Fibroblast of the aortic adventitia (primary cell): ENCODE results near the gene RBM18. TPM values are rescaled to one million over a fixed set of nuclear protein-coding genes. Genes with fewer than 3 reads are reported as not detected.
A peak's percentile ranks its signal among the peaks of the same experiment; 100 is the strongest.

ENCODE experiments used
- DNase-seq: peaks from one replicate; pipeline ENCODE4 v3.0.0-alpha.2; 2010; ENCODE audit warnings: low read depth
- H3K4me3 ChIP-seq: 2 replicates; pipeline ENCODE4 v1.5.1; 2011; ENCODE audit warnings: low read depth, mild to moderate bottlenecking, control low read depth, low read length, moderate library complexity
- total RNA-seq: library from RNA; depleted of rRNA; stranded (reverse); fragments of >200 nt; gene quantifications from 2 replicates; pipeline ENCODE4 v1.2.3, GENCODE V29; 2012; ENCODE audit warnings: low replicate concordance
- TF ChIP-seq, protein P1 (sequence below): IDR thresholded peaks from 2 replicates; pipeline ENCODE4 v1.5.1; 2011; ENCODE audit warnings: mild to moderate bottlenecking, low read length, control low read depth, inconsistent platforms; ENCODE audit not compliant: insufficient read depth

Gene RBM18
- total RNA-seq, 1 donor = 13.0 TPM

DNA sequence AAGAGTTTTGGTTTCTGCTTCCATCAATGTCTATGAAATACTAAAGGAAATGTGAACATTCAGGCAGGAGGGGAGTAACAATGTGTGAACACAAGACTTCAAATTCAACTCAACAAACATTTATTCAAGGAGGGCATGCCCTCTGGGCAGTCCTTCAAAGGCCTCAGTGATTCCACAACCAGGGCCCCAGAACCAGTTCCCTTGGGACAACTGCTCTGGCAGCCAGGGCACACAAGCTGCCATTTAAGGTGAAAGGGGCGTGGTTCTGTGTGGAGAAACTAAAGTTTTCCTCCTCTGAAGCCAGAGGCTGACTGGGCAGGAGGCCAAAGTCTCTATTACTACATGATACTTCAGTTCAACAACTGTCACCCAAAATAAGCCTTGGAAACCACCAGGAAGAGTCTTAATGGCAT is 3.2 kb downstream of the RBM18 start:
- peak; percentile 91 for DNase-seq
- H3K4me3 ChIP-seq = no peak overlapping the region
- TF ChIP-seq, protein P1, sequence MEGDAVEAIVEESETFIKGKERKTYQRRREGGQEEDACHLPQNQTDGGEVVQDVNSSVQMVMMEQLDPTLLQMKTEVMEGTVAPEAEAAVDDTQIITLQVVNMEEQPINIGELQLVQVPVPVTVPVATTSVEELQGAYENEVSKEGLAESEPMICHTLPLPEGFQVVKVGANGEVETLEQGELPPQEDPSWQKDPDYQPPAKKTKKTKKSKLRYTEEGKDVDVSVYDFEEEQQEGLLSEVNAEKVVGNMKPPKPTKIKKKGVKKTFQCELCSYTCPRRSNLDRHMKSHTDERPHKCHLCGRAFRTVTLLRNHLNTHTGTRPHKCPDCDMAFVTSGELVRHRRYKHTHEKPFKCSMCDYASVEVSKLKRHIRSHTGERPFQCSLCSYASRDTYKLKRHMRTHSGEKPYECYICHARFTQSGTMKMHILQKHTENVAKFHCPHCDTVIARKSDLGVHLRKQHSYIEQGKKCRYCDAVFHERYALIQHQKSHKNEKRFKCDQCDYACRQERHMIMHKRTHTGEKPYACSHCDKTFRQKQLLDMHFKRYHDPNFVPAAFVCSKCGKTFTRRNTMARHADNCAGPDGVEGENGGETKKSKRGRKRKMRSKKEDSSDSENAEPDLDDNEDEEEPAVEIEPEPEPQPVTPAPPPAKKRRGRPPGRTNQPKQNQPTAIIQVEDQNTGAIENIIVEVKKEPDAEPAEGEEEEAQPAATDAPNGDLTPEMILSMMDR = no peak

DNA sequence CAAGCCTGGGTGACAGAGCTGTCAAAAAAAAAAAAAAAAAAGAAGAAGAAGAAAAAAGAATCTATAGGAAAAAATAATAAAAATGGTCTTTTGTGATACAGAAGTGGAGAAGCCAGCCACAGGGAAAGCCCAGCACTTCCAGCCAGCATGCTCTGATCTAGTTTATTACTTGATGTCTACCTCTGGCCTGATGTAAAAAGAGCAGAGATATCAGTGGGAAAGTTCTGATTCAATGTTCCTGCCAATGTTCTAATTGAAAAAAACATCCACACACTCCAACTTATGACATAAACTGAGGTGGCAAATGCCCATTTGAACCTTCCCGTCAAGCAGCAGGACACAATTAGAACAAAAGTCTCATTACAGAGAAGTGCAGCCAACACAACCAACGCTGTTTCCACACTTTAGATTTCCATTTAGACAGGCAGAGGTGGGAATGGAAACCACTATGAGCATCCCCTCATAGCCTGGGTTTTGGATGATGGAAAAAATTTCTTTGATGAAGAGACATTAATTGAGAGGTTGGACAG is 5.7 kb downstream of the RBM18 start:
- DNase-seq = no peak
- TF ChIP-seq, protein P1 = no peak
- H3K4me3 ChIP-seq = no peak overlapping the region

GRCh38 chr9:122256206-122256605 is 8.4 kb downstream of the RBM18 start:
- DNase-seq = no peak

GRCh38 chr9:122254761-122255160 is 9.9 kb downstream of the RBM18 start:
- no peak for DNase-seq
- TF ChIP-seq, protein P1 = no peak
- H3K4me3 ChIP-seq = no peak overlapping the region

More at GRCh38 chr9:122256206-122256605, 8.4 kb downstream of the RBM18 start:
- no peak overlapping the region for H3K4me3 ChIP-seq
- TF ChIP-seq, protein P1 = no peak

GRCh38 chr9:122252796-122253195 is 11.8 kb downstream of the RBM18 start:
- TF ChIP-seq, protein P1 = no peak
- DNase-seq = no peak
- H3K4me3 ChIP-seq = no peak overlapping the region

- DNase-seq = no peak
- TF ChIP-seq, protein P1 = no peak
- H3K4me3 ChIP-seq = no peak overlapping the region
Observed at GRCh38 chr9:122251351-122251750, 13.3 kb downstream of the RBM18 start.

DNA sequence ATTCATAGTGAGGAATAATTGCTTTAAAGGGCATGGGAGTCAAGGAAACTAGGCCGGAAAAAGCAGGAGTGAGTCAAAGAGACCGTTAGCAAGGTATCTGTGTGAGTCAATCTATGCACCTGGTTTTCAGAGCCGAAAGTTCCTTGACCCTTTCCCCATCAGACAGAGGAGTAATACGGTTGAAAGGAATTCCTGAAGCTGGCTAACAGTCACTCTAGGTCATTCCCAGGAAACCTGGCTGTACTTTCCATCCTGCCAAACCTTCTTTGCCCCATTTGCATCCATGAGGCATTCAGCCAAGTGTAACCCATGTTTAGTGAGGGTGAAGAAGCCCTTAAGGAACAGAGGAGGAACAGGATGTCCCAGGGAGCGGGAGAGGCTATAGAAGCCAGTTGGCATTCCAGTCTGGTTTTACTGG is 16.2 kb downstream of the RBM18 start:
- H3K4me3 ChIP-seq = no peak overlapping the region
- TF ChIP-seq, protein P1 = no peak
- no peak for DNase-seq
